Activated gamma-delta T cell (primary cell): ENCODE measurements around the gene OR10H4.
"Not testable (repeated sequence)": the region's sequence is repeated elsewhere in the genome, so short reads cannot be mapped to it uniquely, and the experiment has no call there.

ENCODE experiments used
- DNase-seq: peaks from one replicate; lab custom pipeline; 2025; lab: John Stamatoyannopoulos, UW

The OR10H4 gene

DNA sequence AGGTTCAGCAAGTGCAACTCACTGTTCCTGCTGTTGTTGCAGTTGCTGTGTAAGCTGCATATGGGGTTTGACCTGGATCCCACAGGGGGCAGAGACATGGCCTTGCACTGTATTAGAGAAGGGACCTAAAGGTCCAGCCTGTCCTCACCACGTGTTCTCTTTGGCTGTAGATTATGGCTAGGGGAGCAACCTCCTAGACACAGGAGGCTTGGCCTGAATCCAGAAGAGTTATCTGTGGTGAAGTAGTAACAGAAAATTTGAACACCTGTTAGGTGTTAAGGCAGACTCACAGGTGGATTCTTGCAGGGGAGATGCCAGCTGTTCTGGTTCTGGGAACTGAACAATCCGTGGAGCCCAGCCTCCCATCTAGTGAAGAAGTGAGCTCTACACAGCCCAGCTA lies 11.0 kb upstream of the OR10H4 start:
- DNase-seq, result no peak

DNA sequence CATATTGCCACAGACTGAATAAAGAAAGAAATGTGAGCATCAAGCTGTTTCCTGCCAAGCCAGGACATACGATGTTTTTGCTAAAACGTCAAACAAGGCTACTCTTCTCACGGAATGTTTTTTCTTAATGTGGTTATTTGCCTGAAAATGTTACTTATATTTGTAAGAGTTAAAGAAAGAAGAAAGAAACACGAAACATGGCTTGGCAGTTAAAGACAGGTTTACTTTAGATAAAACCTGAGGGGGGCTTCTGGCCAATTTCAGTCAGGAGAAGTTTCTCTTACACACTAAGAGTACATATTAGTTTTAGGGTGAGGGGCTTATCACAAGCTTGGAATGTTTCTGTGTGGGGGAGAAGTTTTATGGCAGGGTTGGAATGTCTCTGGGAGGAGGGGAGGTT lies 4.4 kb upstream of the OR10H4 start:
- no peak for DNase-seq

DNA sequence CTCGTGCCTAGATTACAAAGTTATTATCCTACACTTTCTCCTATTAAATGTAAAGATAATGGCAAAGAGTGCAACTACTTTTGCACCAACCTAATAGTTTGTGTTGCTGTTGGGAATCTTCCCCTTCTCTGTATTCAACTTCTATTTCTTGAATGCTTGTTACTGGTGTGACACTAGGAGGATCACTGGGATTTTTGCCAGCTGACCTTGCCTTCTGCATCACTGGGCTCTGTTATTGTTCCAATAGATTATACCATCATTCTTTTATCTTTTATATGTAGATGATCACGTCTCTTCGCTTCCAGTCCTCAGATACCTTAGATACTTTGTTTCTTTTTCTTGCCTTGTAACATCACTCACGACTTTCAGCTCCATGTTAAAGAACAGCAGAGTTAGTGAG lies 3.5 kb upstream of the OR10H4 start:
- no peak for DNase-seq

DNA sequence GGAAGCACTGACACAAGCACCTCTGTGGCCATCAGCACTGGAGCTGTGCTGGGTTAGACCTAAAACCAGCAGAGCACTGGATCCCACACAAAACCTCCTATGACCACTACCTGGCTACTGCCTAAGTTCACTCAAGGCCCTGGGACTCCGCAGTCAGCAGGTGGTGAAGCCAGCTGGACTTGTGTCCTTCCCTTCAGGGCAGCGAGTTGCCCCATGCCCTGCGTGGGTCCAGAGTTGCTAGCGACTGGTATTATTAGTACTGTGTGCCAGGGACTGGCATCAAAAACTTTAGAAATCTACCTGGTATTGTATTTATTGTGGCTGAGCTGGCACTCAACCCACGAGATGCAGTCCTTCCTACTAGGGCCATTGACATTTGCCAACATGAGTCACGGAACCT lies 6.0 kb downstream of the OR10H4 start:
- DNase-seq, result no peak

DNA sequence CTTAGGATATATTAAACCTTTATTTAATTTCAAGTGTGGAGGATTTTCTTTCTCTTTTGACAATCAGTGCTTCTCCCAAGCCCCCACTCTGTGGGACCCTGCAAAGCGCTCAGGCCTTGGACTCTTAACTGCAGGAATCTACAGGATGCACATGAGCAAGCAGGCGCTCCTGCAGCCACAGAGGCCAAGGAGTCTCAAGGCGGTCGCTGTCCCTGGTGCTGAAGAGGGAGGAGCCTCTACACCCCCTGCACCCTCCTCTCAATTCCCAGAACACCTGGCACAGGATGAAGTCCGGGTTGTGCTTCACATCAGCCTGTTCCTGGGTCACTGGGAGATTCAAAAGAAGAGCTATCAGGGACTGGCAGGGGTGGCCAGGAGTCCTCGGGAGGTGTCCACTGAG lies 13.5 kb downstream of the OR10H4 start:
- no peak for DNase-seq

DNA sequence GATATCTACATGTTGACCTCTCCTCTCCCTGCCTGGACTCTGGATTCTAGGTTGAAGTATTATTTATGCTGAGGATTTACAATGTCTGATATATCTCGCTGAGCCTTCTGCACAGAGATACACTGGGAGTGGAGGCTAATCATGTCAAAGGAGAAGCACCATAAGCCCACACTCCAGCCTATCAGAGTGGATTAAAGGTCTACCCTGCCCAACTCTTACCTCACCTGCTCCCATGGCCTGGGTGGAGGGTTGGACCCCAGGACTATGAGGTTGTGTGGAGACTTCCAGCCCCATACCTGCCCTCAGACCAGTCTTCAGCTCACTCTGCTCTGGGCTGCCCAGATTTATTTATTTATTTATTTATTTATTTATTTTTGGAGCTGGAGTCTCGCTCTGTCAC lies 15.4 kb downstream of the OR10H4 start:
- DNase-seq, result no peak

DNA sequence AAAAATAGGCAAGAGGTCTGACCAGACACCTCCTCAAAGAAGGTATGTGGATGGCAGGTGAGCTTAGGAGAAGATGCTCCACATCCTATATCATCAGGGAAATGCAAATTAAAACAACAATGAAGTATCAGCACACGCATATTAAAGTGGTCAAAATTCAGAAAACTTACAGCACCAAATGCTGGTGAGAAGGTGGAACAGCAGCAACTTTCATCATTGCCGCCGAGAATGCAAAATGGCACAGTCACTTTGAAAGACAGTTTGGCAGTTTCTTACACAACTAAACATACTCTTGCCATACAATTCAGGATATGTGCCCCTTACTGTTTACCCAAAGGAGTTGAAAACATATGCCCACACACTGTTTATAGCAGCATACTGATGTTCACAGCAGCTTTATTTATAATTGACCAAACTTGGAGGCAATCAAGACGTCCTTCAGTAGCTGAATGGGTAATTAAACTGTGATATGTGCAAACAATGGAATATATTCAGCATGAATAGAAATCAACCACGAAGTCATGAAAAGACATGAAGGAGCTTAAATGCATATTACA lies 22.5 kb downstream of the OR10H4 start:
- DNase-seq, result no peak

DNA sequence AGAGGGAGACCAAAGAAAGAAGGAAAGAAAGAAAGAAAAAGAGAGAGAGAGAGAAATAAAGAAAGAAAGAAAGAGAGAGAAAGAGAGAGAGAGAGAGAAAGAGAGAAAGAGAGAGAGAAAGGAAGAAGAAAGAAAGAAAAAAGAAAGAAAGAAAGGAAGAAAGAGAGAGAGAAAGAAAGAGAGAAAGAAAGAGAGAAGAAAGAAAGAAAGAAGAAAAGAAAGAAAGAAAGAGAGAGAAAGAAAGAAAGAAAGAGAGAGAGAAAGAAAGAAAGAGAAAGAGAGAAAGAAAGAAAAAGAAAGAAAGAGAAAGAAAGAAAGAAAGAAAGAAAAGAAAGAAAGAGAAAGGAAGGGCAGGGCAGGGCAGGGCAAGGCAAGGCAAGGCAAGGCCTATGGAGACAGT lies 23.2 kb downstream of the OR10H4 start:
- not testable (repeated sequence) for DNase-seq

DNA sequence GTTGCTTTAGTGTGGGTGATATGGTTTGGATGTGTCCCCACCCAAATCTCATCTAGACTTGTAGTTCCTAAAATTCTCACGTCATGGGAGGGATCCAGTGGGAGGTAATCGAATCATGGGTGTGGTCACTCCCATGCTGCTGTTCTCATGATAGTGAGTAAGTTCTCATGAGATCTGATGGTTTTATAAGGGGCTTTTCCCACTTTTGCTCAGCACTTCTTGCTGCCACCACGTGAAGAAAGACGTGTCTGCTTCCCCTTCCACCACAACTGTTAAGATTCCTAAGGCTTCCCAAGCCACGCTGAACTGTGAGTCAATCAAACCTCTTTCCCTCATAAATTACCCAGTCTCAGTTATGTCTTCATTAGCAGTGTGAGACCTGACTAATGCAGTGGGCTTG lies 26.0 kb downstream of the OR10H4 start:
- DNase-seq, result no peak

DNA sequence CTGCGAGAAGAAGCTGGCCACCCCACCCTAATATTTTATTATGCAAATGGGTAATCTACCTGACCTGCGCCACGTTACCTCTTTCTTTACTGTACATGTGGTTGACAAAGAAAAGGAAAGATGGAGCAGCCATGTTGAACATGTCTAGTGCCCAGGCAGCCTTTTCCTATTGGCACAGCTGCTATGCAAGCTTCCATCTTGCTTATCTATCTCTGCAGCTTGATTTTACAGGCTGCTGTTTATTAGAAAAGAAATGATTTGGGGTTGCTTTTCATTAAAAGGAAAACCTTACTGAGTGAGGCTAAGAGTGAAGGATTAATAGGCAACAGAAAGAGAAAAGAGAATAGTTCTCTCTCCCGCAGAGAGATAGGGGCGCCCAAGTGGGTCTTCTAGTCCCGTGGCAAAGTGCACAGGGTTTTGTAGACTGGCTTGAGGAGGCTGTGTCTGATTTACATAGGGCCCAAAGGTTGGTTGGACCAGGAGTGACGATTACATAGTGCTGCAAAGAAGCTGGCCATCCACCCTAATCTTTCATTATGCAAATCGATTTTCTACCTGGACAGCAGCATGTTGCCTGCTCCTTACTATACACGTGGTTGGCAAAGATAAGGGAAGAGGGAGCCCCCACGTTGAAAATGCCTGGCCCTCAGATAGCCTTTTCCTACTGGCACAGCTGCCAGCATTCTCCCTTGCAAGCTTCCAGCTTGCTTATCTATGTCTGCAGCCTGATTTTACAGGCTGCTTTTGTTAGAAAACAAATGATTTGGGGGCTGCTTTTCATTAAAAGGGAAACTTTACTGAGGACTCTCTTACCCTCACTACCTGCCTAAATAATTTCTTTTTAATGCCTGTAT lies 28.3 kb downstream of the OR10H4 start:
- no peak for DNase-seq

DNA sequence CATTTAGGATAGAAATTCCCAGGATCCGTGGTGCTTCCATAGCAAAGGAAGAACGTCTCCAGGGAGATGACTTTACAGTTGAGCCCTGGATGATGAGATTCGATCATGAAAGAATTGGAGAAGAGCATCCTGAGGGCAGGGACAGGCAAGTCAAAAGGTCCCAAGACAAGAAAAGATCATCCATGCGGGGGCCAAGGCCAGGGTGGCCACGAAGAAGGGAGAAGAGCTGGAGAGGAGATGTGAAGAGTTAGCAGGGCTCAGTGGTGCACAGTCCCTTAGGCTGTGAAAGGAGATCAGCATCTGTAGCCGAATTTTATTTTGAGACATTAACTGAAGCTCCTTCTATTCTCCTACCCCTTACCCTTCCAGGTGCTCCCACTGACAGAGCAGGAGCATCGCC lies 28.9 kb downstream of the OR10H4 start:
- DNase-seq, result no peak

DNA sequence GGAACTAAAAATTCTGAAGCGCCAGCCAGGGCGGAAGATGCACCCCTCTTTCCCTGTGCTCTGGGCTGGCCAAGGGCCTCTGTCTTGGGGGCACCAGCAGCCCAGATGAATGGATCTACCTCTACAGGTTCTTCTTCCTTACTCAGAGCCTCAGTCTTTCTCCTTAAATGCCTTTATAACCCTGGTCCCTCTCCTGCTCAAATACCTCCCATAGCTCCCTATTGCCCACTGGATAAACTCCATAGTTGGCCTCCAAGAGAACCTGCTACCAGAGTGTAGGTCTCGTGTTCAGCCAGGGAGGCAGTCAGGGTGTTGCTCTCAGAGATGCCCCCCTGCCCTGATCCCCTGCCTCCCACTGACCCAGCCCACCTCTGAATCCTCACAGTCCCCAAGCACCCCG lies 30.5 kb downstream of the OR10H4 start:
- DNase-seq, result no peak

DNA sequence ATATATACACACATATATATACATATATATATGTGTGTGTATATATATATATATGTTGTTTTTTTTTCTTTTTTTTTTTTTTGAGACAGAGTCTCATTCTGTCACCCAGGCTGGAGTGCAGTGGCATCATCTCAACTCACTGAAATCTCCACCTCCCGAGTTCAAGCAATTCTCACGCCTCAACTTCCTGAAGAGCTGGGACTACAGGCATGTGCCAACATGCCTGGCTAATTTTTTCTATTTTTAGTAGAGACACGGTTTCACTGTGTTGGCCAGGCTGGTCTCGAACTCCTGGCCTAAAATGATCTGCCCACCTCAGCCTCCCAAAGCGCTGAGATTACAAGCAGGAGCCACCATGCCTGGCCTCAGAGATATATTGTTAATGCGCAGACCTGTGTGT lies 37.0 kb downstream of the OR10H4 start:
- DNase-seq, result not testable (repeated sequence)

DNA sequence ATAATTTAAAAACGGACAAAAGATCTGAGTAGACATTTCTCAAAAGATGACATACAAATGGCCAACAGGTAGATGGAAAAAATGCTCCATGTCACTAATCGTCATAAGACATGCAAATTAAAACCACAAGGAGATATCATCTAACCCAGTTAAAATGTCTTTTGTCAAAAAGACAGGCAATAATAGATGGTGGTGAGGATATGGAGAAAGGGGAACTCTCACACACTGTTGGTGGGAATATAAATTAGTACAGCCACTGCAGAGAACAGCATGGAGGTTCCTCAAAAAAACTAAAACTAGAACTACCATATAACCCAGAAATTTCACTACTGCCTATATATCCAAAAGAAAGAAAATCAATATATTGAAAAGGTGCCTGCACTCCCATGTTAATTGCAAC lies 37.9 kb downstream of the OR10H4 start:
- no peak for DNase-seq

DNA sequence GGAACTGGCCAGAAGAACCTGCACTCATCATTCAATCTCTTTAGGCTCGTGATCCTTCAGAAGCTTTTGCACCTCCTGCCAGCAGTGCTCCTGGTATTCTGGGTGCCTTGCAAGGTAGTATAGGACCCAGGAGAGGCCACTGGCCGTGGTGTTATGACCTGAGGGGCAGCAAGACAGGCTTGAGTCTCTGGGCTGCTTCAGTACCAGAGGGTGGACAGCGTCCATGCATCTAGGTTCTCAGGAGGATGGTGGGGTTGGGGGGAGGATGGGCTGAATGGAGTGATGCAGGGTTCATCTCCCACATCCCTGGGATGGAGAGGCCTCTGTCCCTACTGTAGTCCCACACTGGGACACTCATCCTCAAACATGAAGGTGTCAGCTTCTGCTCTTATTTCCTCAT lies 41.1 kb downstream of the OR10H4 start:
- no peak for DNase-seq

DNA sequence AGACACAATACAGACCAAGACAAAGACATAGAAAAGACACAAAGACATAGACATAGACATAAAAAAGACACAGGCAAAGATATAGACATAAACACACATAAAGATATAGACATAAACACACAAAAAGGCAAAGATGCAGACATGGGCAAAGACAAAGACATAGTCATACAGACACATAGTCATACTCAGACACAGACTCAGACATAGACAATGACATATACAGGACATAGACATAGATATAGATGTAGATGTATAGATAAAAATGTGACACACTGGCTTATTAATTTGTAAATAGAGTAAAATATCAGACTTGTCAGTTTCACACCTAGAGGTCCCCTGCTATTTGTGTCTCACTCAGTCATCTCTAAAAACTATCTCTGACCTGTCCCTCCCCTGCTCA lies 42.8 kb downstream of the OR10H4 start:
- DNase-seq, result no peak

DNA sequence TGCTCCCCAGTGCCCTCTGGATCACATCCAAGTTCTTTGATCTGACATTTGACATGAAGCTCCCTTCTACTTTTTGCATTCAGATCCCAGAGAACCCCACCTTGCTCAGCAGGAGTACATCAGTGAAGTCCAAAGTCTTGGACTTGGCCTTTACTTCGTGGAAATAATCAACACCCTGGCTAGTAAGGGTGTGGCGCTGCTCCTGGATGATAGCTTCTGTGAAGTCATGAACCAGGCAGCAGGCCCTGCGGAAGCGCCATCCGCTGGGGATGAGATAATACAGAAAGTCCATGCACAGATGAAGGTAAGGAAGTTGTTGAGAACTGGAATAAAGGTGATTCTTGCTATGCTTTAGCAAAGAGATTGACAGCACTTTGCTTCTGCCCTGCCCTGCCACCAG lies 43.2 kb downstream of the OR10H4 start:
- DNase-seq, result no peak

DNA sequence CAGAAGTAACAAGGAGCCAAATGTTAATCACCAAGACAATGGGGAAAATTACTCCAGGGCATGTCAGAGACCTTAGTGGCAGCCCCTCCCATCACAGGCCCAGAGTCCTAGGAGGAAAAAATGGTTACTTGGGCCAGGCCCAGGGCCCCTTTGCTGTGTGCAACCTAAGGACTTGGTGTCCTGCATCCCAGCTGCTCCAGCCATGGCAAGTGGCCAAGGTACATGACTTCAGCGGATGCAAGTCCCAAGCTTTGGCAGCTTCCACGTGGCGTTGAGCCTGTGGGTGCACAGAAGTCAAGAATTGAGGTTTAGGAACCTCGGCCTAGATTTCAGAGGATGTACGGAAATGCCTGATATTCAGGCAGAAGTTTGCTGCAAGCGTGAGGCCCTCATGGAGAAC lies 46.7 kb downstream of the OR10H4 start:
- no peak for DNase-seq

DNA sequence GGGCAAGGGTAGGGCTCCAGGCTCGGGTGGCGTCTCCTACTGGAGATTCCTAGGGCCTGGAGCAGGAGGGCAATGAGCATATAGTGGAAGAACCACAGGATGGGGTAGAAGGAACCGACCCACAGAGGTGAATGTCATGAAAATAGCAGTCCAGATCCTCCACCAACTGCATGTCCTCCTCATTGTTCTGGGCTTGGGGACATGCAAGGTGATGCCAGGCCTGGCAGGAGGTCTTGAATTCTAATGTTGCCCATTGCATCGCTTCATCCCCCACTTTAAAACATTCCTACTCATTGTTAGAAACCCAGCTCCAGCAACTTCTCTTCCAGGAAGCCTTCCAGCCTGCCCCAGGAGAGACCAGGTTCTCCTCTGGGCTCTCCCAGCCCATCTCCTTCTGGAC lies 49.4 kb downstream of the OR10H4 start:
- DNase-seq, result no peak
